GM19372 (cell line): ENCODE measurements around the gene SPATA22.
"Not testable (repeated sequence)": the region's sequence is repeated elsewhere in the genome, so short reads cannot be mapped to it uniquely, and the experiment has no call there.

Experiments
- ATAC-seq: cut with Tn5 transposase; IDR thresholded peaks from one replicate; pipeline ENCODE4 v1.9.1; 2021; ENCODE audit warnings: mild to moderate bottlenecking, low read depth, moderate library complexity; ENCODE audit not compliant: unreplicated experiment

Gene SPATA22

DNA sequence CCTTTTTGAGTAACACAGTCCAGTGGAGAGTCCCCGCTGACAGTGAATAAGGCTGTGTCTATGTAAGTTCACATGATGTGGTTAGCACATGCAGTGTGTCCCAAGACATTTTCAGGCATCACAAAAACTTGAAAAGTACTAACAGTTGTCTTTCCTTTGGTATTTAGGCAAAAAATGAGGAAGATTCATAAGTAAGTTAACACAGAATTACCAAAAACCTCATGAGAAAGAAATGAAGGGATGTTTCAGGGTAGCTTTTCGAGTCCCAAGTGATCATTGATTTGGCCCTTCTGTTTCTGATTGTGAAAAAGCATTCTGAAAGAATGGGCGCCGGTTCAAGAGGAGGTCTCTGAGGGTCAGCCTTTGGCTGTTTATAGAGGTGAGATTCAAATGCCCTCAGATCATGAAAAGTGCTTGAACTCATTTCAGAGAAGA lies 3.6 kb upstream of the SPATA22 start:
- no peak for ATAC-seq

DNA sequence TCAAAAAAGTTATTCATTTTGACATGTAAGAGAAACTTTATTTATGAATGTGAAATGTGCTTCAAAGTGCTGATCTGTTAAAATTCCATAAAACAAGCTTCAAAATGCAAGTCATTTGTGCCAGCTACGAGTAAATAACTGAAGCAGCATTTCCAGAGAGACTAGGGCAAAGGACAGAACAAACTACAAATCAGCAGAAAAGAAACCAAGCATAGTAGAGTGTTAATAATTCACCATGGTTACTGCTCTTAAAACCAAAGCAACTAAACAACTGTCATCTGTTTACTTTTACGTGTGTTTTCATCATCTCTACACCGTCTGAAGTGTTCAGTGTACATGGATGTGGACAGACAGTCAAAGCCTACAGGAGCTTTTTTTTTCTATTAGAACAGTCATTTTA lies 2.6 kb upstream of the SPATA22 start:
- ATAC-seq, result no peak

DNA sequence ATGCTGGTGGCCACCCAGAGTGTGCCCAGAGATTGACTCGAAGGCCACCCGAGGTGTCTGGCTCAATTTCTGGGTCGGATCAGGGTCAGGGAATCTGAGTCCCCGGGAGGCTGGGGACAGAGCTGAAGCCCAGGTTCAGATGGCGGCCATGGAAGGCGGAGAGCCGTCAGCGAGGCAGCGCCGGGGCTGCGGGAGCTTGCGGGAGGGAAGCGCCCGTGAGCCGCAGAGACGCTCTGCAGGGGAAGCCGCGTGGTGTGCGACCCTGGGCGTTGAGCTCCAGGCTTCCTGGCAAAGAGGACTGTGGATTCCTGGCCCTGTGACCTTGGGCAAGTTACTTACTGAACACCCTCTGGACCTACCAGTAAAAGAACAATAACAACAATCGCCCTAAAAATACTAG lies 518 bp upstream of the SPATA22 start:
- ATAC-seq, result no peak

DNA sequence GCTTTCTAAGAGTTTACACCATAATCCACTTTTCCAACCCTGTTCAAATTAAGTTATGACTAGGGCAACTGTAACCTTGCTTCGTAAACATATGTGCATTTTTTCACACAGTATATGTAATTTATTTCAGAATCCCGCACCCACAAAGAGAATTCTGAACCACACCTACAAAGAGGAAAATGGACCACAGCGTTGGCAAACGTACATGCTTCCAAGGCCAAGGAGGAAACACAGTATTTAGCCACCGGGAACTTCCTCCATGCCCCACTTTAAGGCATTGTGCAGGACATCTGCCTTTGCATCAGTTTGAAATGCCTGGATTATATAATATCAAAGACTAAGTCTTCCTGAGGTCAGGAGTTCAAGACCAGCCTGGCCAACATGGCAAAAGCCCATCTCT lies 2.1 kb downstream of the SPATA22 start:
- ATAC-seq, result no peak

DNA sequence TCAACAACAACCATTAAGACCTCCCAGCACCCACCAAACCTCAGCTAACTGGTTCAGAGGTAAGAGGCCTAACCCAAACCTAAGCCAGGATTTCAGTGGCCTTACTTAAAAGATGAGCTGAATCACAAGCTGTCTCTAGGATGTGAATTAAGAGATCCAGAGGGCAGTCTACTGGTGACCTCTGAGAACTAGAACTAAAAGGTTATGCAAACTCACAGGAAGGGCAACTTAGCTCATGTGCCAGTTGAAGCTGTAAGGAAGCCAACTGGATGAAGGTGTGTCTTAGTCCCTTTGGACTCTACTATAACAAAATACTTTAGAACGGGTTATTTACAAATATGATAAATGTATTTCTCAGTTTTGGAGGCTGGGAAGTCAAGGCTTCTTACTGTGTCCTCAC lies 5.3 kb downstream of the SPATA22 start:
- ATAC-seq, result not testable (repeated sequence)

DNA sequence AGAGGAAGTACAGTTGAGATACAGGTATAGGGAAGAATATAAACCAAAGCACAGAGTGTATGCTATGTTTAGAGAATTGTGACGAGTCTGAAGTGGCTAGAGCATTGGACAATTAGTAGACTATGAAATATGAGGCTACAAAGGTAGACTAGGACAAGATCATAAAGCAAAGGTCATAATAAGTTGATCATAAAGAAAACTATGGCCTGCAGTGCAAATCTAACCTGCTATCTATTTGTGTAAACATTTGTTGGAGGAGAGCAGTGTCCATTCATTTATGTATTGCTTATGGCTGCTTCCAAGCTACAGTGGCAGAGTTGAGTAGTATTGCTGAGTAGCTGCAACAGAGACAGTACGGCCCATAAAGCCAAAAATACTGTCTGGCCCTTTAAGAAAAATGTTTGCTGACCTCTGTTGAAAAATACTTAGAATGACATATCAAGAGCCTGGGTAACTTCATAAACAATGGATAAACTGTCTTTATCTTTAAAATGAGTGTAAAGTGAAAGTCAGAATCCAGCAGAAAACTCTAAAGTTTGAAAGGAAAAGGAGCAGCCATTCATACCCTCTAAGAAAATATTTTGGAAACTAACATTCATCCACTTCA lies 23.5 kb downstream of the SPATA22 start:
- ATAC-seq, result no peak

DNA sequence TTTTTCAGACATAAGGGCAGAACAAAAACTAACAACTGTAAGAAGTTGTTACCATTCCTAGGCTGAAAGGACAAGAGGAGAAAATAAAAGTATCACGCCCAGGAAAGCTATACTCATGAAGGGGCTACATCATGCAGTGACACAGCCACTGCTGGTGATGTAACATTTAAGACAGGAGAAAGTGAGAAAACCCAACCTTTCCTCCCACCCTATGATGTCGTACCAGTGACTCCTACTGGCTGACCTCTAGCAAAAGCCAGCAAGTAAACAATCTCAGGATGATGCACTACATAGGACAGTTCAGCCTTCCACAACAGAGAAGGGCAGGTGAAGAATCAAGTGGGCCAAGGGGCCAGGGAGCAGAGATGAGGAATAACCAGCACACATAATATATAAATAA lies 24.0 kb downstream of the SPATA22 start:
- ATAC-seq, result no peak

DNA sequence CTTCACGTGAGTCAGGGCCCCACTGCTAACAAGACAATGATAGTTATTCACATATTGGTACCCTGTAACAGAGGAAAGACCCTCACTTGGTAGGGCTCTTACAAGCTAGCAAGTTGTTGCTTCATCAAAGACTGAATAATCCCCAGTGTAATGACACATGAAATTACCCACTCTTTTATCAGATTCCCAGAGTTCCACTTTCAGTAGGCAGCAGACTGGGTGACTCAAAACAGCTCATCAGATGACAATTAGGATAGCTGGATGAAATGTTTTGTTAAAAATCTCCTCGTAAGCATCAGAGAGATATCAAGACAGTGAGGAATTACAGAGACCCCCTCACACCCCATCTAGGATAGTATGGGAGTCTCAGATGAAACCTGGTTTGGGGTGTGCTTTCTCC lies 31.2 kb downstream of the SPATA22 start:
- ATAC-seq, result no peak

DNA sequence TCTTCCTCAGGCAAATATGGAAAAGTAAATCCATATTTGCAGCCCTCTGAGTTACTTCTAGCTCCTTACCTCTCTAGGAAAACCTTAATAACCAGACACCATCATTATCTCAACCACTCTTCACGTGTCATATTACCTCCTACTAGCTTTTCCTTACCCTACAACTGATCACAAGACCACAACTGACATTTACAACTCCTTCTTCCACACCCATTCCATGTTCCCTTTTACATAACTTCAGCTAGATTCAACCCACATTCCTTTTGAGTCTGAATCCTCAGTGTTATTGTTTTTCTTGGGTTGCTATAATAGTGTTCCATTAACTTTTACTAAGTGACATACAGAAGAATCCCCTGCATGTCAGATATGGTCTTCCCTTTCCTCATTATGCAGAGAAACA lies 33.3 kb downstream of the SPATA22 start:
- no peak for ATAC-seq

DNA sequence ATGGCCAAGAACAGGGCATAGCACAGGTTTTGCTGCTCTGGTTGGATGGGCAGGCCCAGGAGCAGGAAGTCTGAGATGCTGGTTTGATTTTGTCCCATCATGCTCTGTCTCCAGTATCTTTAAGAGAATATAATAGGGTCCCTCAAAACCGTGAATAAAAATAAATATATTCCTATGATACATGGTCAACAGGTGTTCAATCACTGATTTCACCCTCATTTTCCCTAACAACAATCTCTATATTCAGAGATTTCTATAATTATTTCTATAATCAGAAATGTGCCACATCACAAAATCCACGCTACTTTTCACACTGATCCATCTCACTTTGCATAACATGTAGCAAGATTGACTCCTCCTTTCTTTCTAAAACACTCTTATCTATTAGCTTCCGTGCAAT lies 37.9 kb downstream of the SPATA22 start, which contains the start of gene OR1E2:
TSS of gene OR1E2 (minus strand) at position 101 of the 400 bp plus-strand sequence. CDS start at position 101, 0 bp downstream.
- no peak for ATAC-seq

DNA sequence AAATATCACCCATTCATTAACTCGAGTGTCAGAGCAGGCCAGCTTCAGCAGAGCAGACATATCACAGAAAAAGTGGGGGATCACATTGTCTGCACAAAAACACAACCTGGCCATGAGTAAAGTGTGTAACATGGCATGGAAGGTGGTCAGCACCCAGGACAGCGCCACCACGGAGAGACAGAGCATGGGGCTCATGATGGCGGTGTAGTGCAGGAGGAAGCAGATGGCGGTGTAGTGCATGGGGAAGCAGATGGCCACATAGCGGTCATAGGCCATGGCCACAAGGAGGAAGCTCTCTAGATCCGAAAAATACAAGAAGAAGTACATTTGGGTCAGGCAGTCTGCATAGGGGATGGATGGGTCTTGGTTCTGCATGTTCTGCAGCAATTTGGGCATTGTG lies 38.4 kb downstream of the SPATA22 start:
- ATAC-seq, result not testable (repeated sequence)

DNA sequence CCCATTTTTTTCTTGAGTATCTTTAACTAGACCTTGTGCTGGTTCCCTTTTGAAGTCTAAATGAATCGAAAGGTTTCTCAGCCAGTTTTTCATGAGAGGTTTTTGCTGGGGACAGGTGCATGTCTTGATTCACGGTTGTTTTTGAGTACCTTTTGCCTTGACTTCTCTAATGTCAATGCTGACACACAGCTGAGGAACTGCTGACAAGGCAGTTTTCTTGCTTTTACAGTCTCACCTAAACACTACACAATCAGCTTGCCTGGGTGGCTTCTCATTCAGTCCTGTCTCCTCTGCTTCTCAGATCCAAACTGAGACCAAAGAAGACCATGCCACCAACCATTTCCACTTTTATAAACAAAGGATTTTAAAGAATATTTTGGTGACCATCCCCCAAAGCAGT lies 53.4 kb downstream of the SPATA22 start:
- no peak for ATAC-seq

DNA sequence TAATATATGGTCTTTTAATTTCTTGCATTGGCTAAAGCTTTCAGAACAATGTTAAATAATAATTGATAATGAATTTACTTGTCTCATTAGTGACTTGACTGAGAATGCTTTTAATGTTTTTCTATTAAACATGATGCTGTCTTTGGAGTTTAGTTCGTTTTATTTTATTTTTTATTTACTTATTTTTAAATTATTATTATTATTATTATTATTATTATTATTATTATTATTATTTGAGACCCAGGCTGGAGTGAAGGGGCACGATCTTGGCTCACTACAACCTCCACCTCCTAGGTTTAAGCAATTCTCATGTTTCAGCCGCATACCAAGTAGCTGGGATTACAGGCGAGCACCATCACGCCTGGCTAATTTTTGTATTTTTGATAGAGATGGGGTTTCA lies 56.0 kb downstream of the SPATA22 start:
- no peak for ATAC-seq

DNA sequence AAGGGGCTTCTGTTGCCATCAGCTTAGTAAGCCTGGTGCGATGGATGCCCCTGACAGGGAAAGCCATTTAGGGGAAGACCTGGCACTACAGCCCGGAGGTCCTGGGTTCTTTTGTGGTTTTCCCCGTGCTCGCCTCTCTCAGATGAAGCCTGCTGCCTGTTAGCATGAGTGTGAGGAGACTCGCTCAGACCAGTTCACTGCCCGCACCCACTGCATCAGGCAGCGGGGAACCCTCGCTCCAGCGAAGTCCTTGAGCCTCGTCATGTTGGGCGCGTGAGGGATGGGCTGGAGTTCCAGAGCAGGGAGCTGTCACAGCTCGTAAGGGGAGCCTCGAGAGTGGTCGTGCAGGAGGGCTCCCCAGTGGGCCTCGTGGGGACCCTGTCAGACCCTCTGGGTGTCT lies 59.4 kb downstream of the SPATA22 start:
- not testable (repeated sequence) for ATAC-seq

DNA sequence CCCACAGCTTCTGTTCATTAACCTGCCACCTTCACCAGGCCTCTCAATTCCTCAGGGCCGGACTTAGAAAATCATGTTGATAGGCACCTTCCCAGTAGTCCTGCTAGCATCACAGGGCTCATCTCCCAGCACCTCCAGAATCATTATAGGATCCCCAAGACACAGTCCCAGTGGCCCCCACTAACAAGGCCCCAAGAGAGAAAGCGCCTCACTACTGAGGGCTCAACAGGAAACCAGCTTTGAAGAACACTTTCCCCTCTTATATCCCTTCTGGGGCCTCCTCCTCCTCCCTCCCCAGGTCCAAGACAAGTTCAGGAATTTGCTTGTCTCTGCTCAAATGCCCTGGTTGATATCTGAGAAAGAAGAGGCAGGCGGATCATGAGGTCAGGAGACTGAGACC lies 60.5 kb downstream of the SPATA22 start, which contains the start of gene OR3A3:
TSS of gene OR3A3 (plus strand) at position 301 of the 400 bp plus-strand sequence.
- no peak for ATAC-seq

DNA sequence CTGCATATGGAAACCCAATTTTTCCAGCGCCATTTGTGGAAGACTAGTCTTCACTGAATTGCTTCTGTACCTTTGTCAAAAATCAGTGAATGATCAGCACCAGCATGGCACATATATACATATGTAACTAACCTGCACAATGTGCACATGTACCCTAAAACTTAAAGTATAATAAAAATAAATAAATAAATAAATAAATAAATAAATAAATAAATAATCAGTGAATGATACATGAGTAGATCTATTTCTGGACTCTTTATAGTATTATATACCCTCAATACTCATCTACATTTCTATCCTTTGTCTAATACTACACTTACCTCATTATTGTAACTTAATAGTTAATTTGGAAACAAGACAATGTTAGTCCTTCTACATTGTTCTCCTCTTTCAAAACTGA lies 67.8 kb downstream of the SPATA22 start:
- not testable (repeated sequence) for ATAC-seq

DNA sequence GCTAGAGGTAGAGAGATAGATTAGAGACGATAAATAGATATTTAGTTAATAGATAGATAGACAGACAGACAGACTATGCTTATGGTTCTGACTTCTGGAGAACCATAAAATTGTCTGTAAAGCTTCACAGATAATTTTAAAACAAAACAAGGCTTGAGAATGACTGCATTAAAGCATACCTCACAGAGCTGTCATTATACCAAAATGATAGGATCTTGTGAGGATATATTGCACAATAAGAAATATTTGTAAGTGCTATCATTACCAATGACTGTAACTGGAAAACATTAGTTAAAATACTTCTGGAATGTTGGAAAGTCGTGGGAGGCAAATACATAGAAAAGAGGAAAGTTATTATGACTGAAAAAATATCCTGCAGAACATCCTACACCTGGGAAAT lies 69.8 kb downstream of the SPATA22 start:
- no peak for ATAC-seq

DNA sequence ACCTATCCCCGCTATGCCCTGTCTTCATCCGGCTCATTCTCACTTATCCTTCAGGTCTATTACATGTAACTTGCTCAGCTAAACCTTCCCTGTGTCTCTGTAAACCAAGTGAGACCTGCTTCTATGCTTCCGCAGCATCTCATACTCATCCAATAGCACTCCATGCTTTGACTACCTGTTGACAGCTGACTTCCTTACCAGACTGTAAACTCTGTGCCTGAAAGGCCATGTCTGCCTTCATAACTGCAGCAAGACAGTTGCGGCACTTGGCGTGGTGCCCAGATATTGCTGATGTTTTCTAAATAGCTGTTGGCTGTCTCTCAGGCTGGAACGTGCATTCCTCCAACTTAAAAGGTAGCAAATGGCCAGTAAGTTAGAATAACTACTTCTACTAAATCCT lies 71.6 kb downstream of the SPATA22 start:
- no peak for ATAC-seq

DNA sequence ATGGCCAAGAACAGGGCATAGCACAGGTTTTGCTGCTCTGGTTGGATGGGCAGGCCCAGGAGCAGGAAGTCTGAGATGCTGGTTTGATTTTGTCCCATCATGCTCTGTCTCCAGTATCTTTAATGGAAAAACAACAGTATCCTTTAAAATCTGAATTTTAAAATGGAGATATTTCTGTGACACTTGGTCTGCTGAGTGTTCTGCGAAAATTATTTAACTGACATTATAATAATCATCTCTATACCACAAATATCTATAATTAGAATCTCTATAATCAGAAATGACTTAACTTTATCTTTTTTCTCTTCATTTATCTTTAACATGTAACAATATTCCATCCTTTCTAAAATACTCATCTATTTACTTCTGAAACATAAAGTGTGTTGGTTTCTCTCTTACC lies 73.3 kb downstream of the SPATA22 start, which contains the start of gene OR1E1:
TSS of gene OR1E1 (minus strand) at position 101 of the 400 bp plus-strand sequence. CDS start at position 101, 0 bp downstream.
- no peak for ATAC-seq

DNA sequence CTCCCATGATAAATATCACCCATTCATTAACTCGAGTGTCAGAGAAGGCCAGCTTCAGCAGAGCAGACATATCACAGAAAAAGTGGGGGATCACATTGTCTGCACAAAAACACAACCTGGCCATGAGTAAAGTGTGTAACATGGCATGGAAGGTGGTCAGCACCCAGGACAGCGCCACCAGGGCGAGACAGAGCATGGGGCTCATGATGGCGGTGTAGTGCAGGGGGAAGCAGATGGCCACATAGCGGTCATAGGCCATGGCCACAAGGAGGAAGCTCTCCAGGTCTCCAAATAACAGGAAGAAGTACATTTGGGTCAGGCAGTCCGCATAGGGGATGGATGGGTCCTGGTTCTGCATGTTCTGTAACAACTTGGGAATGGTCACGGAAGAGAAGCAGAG lies 73.8 kb downstream of the SPATA22 start:
- ATAC-seq, result not testable (repeated sequence)
